ENCODE measurements around the gene TMIE. TPM values are rescaled to one million over a fixed set of nuclear protein-coding genes. Genes with fewer than 3 reads are reported as not detected.

The TMIE gene
- polyA plus RNA-seq, 4 donors, result 0.45 to 1.0 (median 0.83) TPM

- DNase-seq (ENCODE audit: low read depth in 4 of 4, low spot score in 3 of 4), result no peak
Observed at GRCh38 chr3:46706771-46707582, 5.8 kb downstream of the TMIE start.

GRCh38 chr3:46707601-46708011, 6.4 kb downstream of the TMIE start:
- DNase-seq (ENCODE audit: low read depth in 4 of 4, low spot score in 3 of 4), result no peak

- DNase-seq (ENCODE audit: low read depth in 4 of 4, low spot score in 3 of 4), result no peak
Observed at GRCh38 chr3:46708401-46709156, 7.4 kb downstream of the TMIE start.

- DNase-seq (ENCODE audit: low read depth in 4 of 4, low spot score in 3 of 4), result no peak
Observed at GRCh38 chr3:46709157-46709654, 8.0 kb downstream of the TMIE start.

DNA sequence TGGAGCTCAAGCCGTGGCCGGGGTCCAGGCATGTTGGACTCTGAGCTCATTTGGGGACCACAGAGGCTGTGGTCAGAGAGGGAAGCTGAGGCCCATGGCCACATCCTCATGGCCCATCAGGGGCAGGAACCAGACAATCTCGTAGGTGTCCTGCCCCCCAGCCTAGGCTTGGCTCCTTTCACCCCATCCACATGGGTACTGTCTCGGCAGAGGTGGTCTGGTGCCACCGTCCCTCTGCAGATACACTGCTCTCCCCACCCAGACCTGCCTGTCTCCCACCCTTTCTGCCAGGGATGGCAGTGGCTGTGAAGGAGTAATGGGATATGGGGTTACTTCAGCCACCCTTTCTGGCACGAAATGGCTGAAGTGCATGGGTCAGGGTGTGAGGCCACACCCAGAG, 8.5 kb downstream of the TMIE start:
- DNase-seq (ENCODE audit: low read depth in 4 of 4, low spot score in 3 of 4), result no peak

DNA sequence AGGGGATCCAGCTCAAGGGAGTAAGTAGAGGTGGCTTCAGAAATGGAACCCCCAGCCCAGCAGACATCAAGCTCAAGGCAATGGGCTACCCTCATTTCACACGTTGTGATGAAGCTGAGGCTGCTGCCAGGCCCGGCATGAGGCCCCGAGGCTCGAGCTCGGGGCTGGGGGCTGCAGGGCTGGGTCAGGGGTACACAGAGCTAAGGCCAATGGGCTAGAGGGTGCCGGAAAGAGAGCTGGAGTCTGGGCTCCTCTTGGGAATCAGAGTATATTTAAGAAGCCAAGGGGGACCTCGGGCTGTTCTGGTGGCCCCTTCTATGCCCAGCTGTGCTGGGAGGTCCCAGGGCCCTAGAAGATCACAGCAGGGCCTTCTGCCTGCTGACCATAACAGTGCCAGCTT, 9.0 kb downstream of the TMIE start:
- no peak for DNase-seq (ENCODE audit: low read depth in 4 of 4, low spot score in 3 of 4)

- DNase-seq (ENCODE audit: low read depth in 4 of 4, low spot score in 3 of 4), result no peak
Observed at GRCh38 chr3:46710671-46711295, 9.6 kb downstream of the TMIE start.

DNA sequence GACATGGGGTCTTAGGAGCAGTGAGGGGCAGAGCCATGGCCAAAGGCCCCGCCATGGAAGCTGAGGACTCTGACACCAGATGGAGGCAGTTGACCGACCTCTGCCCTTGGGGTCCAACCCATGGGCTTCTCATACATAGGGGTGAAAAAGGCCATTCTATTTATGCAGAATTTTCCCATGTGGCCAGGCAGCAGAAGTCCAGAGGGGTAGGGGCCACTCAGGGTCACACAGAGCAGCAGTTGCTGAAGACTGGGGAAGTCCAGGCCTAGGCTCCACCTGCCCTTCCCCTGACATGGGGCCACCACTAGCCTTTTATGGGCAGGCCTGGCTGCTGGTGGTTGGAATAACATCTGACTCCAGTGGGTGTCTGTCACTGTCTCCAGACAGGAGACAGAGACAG, 10.1 kb downstream of the TMIE start:
- no peak for DNase-seq (ENCODE audit: low read depth in 4 of 4, low spot score in 3 of 4)

GRCh38 chr3:46711760-46712159, 10.6 kb downstream of the TMIE start:
- DNase-seq (ENCODE audit: low read depth in 4 of 4, low spot score in 3 of 4), result no peak

DNA sequence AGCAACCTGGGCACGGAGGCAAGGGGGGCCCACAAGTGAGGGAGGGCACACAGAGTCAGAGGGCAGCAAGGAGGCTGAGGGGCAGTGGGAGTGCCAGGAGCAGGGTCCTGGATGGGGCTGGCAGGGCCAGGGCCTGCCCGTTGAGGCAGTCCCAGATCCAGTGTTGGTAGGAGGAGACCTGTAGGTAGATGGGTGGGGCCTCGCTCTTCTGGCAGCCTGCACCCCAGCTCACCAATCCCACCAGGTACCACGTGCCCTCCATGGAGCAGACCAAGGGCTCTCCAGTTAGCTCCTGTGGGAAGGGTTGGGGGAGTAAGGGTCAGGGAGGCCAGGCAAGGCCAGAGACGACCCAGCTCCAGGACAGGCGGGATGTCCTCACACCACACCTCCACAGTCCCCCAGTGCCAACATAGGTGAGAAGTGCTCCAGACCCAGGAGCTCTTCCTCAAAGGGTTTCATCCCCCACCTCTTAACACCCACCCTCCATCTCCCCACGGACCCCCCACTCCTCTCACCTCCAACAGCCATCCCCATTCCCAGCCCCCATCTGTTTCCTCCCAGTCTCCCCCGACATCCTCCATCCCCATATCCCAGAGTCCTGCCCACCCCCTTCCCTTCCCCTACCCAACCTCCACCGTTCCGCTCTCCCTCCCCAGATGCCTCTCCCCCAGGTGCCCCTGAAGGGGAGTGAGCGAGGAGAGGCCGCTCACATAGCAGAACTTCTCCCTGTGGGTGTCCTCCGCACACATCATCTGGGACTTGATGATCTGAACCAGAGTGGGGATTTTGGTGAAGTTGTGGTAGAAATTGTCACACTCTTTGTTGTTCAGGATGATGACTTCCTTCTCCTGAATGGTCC, 11.2 kb downstream of the TMIE start:
- DNase-seq (ENCODE audit: low read depth in 4 of 4, low spot score in 3 of 4), result no peak

DNA sequence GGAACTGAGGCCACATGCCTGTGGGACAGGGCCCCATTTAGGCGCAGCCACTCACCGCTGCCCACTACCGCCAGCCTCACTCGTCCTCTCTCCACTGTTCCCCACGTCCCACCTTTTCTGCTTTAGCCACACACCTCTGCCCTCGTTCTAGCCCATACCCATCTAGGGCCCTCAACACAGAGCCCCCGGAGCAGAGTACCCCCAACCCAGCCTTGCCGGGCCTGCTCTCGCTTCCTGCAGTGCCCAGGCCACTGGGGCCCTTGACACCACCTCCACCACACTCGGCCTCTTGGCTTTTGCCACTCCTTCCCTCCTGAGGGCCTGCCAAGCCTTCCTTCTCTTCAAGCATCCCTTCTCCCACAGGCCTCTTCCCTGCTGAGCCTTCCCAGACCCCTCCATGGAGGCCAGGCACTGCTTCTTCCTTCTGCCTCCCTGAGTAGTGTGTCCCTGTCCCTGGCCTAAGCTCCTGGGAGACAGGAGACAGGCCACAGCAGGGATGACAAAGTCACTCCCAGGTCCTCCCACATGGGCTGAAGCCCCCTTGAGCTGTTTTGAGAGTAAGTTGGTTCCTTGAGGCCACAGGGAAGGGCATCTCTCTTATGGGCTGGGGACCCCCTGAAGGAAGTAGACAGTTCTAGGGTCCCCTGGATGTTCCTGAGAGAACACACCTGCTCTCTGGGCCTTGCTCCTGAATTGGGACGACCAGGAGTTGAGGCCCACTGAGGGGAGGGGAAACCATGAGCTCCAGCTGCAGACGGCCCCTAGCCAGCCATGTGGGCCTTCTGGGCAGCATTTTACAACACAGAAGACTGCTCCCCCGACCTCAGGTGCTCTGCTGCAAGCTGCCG, 12.1 kb downstream of the TMIE start:
- DNase-seq (ENCODE audit: low read depth in 4 of 4, low spot score in 3 of 4), result no peak

GRCh38 chr3:46713898-46714552, 12.8 kb downstream of the TMIE start:
- no peak for DNase-seq (ENCODE audit: low read depth in 4 of 4, low spot score in 3 of 4)

- no peak for DNase-seq (ENCODE audit: low read depth in 4 of 4, low spot score in 3 of 4)
Observed at GRCh38 chr3:46714728-46715506, 13.7 kb downstream of the TMIE start.

GRCh38 chr3:46715507-46716175, 14.4 kb downstream of the TMIE start:
- no peak for DNase-seq (ENCODE audit: low read depth in 4 of 4, low spot score in 3 of 4)

DNA sequence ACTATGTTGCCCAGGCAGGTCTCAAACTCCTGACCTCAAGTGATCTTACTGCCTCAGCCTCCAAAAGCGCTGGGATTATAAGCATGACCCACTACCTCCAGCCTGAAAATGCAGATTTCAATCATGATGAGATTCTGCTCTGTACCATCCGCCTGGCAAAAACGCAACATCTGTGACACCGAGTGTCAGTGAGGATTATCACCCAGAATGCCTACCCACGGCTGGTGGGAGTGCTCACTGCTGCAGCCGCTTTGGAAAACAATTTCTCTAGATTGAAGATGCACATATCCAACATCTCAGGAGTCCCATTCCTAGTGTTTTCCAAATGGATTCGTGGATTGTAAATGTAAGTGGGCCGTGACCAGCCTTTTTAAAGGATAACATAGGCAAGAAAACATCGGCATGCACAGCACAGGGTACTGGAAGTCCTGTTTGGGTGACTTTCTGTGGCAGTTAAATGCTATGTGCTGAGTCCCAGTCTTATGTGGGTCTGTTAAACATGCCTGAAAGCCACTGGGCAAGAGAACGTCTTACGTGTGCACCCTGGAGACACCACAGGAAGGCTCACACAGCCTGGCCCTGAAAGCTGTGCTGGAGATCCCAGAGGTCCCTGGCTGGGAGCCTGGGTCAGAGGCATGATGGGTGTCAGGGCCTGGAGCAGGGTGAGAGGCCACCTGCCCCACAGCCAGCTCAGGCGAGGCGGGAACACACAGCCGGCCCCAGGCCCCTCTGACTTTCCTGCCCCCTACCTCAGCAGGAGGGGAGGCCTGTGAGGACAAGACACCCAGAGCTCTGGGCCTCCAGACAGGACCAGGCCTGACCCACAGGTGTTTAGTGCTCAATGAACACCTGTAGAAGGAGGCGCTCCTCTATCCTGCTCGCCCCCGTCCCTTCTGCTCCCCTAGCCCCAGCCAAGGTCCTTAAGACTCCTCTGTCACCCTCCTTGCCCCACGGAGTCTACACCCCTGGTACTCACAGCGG, 15.6 kb downstream of the TMIE start:
- no peak for DNase-seq (ENCODE audit: low read depth in 4 of 4, low spot score in 3 of 4)

- no peak for DNase-seq (ENCODE audit: low read depth in 4 of 4, low spot score in 3 of 4)
Observed at GRCh38 chr3:46717447-46718231, 16.4 kb downstream of the TMIE start, which contains the start of gene PRSS50. PRSS50 (minus strand) TSS chr3:46717869; CDS start chr3:46717824, 45 bp downstream.
